Iris pigment epithelial cell (primary cell): ENCODE measurements around the gene KLHL29.

ENCODE experiments used
- DNase-seq: peaks from one replicate; pipeline ENCODE4 v3.0.0-alpha.2; 2011; ENCODE audit warnings: low read depth

KLHL29 gene

DNA sequence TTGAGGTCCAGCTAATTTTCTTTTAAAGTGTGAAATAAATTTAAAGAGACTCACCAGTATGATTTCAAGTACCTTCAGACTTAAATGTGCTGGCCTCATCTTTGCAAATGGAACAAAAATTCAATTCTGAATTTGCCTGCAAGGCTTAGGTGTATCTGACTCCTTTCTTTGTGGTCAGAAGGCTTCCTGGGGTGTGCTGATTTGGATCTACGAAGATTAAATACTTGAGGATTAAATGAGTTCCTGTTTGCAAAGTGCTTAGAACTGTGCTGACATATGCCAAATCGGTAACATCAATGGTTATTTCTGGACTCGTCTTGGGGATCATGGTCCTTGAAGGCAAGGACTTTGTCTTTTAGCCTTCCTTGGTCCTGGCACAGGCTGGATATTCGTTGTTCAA, 9.7 kb downstream of the KLHL29 start:
- DNase-seq: no peak

DNA sequence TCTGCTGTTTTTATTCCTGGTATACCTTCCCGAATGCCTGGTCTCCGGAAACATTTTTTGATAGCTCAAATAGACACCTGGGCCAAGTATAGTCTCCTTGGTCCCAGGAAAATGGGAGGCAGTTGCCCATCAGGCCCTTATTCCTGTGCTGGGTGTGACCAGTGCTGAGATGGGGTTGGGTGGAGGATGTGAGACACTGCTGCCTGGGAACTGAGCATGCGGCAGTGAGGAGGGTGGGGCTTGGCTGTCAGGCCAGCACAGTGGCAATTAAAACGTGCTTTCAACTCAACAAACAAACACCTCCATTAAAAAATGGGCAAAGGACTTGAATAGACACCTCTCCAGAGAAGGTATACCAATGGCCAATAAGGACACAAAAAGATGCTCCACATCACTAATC, 12.5 kb downstream of the KLHL29 start:
- no peak for DNase-seq

DNA sequence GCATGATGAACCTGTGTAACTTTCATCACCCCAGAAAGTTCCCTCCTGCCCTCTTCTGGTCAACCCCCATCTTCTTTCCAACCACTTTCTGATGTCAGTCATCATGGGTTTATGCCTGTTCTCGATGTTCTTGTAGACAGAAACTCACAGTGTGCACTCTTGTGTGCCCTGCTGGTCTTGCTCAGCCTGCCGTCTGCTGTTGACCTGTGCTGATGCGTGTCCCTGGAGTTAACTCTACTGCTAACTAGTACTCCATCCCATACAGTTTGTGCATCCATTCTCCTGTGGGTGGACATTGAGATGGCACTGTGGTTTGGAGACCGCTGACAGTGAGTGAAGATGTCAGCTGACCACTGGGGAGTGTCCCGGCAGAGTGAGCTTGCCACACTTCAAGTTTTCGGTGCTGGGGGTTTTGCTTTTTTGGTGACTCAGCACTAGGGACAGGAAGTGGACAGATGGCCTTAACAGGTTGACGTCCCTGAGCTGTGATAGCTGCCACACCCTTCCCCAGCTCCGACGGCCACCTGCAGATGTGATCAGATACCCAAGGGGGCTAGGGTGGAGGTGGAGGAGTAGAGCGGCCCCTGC, 14.8 kb downstream of the KLHL29 start:
- DNase-seq: no peak

DNA sequence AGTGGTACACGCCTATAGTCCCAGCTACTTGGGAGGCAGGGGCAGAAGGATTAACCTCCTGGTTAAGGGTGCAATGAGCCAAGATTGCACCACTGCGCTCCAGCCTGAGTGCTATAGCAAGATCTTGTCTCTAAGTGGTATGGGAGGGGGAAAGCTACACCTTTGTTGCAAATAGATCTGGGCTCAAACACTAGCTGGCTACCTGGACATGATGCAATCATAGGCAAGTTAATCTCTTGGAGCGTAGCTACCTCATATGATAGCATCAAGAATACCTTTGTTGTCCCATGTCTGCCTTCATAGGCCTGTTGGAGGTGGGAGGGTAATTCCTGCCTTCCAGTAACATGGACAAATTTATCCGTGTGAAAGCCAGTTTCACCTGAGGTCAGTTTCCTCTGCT, 15.7 kb downstream of the KLHL29 start:
- DNase-seq: no peak

DNA sequence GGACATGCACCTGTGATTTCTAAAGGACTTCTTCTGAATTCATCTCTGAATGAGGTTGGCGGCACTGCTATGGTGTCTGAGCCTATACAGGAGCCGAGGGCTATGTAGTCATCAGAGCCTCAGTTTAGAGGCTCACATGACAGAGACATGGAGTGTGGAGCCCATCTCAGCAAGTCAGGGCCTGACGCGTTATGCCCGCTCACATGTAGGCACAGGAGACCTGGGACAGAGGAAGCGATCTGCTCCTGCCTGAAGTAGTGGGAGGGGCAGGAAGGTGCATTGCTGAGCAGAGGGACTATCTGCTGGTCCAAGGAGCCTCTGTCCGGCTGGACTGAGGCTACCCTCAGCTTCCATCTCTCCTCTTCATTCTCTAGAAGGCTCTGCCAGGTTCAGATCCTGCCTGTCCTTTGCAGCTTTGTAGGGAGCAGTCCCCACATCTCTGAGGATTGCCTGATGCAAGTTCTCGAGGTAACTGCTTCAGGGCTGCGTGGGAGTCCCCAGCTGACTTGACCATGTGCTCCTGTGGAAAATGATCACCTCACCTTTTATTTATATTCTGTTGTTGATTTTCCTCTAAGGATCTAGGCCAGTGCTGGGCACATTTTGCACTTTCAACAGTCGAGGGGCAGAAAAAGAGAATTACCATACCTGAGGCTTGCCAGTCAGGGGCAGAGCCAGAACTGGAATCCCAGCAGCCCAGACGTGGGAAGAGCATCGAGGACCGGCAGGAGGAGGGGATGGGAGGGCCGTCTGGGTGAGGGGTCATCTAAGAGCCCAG, 16.6 kb downstream of the KLHL29 start:
- DNase-seq: no peak

DNA sequence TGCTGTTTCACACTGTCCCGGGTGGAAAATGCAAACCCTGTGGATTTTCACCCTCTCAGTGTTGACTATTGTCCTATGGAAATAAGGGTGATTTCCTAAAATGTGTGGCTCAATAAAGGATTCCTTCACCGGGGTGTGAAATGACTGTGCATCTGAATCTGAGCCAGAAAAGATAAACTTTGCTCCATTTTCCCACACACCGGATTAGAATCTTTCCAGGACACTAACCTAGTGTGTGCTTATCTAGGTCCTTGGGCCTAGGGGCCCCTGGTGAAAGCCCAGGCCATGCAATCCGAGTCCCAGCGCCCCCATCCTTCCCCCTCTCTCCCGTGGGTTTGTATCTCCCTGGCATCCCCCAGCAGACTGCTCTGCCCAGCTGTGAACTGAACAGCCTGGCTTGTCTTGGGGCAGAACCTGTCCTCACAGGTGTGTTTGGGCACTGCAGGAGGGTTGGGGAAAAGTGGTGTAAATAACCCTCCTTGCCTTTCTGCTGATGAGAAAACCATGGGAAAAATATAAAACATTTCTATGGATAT, 17.3 kb downstream of the KLHL29 start:
- no peak for DNase-seq

DNA sequence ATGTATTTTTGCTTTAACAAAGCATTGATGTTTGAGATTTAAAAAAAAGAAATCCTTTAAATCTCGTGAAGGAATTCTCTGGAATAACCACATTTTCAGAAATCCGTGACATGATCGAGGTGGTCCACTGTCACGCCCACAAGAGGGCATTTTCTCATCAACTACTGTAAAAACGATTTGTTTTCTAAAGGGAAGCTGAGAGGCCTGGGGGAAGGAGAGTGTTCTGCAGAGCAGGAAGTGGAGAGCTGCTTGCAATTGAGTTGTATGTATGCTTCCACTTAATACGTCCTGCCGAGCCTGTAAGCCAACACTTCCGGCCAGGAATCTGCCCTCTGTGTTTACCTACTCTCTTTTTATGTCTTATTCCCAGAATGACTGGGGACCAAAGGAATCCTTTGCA, 19.4 kb downstream of the KLHL29 start:
- peak; percentile 87 for DNase-seq

DNA sequence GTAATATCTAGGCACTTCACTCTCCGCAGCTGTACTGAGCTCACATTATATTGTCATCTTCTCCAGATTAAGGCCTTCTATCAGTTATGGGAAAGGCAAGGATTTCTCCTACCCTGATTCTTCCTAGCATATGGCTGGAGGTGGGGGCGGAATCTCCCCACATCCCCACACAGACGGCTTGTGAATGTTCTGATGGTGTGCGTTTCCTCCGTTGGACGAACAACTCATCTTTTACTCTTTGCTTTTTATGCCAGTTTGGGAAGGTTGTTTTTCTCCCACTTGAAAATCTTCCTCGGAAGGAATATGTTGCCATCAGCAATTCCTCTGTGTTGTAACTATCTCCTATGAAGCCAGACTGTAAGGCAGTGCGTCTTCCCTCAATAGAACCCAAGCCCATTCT, 24.3 kb downstream of the KLHL29 start:
- DNase-seq: no peak

DNA sequence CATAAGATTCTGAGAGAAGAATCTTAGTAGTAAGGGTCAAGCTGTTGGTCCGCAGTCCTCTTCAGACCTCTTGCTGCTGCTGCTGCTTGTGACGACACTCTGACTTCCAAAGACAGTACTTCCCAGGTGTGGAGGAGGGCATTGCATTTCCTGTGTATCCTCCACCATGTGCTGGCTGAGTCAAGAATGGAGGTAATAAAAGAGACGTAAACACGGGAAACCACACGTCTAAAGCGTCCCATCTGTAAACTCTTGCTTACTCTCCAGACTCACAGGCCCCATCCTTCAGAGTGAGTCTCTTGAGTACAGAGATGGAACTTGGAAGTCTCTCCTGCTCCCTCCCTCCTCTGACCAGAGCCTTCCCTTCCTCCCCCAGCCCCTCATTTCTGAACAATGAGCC, 25.6 kb downstream of the KLHL29 start:
- peak; percentile 15 for DNase-seq

DNA sequence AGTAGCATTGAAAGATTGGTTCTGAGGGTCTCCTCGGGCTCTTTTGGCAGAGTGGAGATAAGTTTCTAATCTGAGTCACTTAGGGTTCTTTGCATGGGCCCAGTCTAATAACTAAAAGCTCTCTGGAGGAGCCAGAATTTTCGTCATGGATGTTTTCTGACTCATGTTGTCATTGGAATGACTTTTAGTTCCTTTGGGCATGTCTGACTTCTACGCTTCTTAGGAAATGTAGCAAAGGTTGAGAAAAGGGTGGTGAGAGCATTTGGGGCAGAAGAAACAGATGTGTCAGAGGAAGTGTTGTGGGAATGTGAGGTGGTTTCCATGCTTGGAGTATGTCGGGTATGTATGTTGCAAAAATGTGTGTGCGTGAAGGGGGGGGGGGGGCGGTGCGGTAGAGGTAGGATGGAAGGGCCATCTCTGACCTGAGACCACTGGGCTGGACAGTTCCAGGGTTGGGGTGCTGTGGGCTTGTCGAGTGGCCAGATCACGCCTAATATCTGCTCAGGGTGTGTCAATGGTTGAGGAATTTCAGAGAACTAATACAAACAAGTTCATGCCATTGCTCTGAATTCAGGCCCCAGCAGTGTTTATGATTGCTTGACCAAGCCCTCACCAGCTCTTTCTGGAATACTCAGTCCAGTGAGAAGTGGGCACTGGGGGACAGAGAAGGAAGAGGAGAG, 26.9 kb downstream of the KLHL29 start:
- DNase-seq: peak; percentile 93

DNA sequence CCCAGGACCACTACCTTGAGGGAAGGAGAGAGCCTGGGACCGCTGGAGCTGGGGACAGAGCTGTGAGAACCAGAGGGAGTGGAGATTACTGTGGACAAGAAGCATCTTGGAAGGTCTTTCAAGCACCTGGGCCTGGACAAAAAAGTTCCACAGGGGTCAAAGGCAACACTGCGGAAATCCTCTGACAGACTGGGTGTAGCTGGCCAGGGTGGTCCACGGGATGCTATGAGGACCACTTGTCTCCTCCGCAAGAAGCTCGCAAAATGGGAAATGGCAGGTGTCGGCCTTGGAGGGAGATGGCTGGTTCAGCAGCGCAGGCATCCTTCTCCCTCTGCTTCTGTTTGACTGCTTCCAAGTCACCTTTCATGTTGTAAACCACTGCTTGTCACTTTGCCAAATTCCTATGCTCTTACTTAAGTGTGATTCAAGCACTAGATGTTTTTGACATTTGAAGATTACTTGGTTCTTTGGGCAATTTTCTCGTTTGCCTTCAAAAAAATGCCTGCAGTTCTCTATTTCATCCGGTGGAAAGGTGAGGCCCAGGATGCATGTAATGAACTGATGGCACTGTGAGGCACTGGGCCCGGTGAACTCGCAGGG, 27.7 kb downstream of the KLHL29 start:
- DNase-seq: peak; percentile 89

DNA sequence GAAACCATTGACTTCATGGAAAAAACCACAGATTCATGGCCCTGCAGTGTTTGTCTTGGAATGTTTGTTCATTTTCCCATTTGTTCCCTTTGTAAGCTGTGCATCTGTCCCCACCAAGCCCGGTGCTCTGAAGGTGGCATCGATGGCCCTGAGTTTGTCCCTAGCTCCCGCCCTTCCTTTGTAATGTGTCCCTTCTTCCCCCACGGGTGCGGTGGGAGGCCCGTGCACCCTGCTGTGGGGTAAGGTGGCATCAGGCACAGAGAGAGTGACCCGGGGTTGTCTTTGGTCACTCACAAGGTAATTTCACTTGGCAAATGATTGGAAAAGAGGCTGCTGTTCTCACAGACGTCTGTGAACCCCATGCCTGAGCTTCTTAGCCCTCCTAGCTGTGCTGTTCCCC, 28.7 kb downstream of the KLHL29 start:
- DNase-seq: no peak

DNA sequence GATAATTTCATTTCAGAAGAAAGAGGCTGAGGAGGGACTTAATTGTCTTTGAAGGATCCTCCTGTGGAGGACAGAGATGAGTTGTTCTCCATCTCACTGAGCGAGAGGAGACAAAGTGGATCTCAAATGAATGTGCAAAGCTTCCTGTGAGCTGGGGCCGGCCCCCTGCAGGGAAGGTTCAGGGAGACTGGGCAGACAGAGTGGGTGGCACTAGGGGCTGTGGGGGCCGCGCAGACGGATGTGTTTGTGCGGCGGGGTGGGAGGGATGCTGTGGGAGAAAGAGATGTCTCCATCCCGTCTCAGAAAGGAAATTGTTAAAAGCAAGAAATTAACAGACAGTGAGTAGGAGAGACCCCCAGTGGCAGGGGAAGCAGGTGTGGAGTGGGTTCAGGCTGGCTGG, 29.1 kb downstream of the KLHL29 start:
- DNase-seq: no peak

DNA sequence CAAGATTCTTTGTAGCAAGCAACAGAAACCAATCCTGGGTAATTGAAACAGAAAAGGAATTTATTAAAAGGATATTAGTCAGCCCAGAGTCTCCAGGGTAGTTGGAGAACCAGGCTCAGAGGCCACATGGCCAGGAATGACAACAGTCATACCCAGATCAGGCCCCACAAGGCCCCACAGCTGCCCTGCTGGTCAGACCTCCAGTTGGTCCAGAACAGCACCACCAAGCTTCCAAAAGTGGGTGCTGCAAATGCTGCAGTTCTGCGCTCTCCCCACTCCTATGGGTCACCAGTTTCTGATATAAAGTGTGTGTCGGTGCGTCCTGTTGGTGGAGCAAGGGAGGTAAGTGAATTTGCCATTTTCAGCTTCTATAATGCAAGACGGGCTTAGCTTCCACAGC, 29.9 kb downstream of the KLHL29 start:
- DNase-seq: no peak

DNA sequence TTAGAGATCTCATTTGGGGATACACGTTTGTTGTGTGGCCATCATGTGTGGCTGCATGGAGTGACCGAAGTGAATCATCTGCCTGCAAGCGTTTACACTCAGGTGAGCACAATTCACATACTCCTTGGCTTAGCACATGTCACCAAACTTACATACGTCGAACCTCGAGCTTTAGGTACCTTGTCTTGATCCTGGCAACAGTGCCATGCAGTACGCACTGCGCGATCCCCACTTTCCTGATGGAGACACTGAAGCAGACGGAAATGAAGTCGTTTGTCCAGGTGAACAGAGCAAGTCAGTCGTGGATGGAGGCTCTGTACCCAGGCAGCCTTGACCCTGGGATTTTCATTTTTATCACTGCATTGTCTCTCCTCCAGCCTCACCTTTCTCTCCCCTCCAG, 32.3 kb downstream of the KLHL29 start:
- DNase-seq: no peak

DNA sequence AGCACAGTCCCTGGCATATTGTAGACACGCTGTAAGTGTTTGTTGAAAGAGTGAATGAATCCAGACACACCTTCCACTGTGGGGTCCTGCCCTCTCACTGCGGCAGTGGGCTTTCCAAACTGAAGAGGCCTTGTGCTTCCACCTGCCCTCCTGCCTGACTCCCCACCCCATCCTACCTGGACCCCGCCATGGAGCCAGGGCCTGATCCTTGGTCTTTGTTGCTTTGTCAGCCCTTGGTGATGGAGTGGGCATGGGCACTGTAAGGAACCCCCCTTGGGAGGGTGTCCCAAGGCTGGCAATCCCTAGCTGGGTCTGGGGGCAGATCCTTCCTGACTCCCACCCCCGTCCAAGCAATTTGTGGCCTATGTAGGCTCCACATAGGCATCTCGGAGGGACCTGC, 33.1 kb downstream of the KLHL29 start:
- no peak for DNase-seq

DNA sequence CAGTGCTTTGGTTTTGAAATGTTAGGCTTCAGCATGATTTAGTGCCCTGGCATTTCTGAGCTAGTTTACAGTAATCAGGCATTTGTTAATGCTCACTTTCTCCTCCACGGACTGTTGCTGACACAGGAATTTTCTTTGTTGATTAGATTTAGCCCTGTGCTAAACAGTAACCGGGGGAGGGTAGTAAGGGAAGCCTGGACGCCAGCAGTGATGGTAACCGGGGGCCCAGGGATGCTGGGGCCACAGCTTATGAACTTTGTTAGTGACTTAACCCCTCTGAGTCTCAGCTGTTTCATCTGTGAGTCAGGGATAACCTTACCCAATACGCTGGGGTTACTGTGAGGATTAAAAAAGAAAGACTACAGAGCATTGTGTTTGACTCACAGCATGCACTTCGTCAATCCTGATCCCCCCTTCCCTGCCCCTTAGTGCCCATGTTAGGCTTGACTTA, 33.5 kb downstream of the KLHL29 start:
- DNase-seq: peak; percentile 89

DNA sequence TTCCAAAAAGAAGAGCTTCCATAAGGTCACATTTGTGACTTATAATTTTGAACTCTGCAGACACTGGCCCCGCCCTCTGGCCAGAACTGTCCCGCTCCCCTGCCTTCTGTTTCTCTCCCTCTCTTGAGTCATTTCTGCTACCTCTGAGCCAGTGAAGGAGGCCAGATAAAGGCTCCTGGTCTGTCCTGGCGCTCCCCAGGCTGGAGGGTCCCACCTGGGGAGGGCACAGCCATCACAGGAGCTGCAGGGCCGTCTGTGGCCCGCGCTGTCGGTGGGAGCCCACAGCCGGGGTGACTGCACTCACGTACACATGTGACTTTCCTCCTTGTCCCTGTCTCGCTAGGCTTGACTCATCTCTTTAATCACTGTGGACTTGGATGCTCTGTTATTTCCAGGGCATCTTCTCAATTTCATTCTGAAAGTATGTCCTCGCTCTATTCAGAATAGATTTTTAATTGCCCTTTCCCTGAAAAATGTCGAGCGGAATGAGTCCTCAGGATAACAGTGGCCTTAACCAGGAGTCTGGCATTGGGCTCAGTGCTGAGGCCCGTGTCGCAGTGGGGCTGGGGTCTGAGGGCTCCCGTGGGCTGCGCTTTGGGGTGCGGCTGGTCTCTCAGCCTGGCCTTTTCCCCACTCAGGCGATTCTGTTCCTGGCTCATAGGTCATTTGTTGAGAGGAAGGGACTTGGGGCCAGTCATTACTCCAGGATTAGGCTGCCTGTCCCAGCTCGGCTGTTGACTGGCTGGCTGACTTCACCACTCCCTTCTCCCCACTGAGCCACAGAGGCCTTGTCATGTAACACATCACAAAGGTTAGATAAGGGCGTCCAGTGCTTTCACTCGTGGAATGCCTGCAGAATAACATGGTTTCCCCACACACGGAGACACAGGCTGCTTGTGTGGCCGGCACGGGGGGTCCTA, 34.5 kb downstream of the KLHL29 start:
- no peak for DNase-seq

DNA sequence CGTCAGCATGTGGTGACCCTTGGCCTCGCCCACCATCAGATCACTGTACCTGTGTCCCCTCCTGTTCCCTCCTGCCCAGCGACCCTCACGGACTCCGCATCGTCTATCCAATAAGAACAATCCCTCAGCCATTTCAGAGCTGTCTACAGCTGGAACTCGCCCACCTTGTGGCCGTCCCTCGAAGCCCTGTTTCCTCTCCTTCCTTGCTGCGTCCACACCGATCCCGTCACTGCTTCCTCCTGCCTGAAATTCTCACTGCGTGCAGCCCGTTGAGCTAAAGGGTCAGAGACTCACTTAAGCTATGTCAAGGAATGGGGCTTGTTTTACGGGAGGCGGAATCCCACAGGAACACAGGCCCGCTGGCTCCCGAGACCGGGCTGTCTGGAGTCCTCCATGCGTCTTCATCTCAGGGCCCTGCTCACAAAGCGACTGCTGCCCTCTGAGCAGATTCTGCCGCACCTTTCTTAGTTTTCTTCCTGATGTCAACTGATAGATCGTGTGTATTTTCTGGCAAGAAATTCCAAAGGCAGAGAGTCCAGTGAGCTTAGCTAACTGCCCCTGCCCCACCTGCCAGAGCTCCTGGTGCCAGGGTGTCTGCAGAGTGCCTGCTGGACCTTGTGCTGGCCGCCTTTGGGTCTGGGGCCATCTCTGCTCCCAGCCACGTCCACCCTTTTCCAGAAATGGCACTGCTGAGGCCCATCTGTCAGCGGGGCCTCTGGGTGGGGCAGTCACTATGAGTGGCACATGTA, 35.3 kb downstream of the KLHL29 start:
- no peak for DNase-seq

DNA sequence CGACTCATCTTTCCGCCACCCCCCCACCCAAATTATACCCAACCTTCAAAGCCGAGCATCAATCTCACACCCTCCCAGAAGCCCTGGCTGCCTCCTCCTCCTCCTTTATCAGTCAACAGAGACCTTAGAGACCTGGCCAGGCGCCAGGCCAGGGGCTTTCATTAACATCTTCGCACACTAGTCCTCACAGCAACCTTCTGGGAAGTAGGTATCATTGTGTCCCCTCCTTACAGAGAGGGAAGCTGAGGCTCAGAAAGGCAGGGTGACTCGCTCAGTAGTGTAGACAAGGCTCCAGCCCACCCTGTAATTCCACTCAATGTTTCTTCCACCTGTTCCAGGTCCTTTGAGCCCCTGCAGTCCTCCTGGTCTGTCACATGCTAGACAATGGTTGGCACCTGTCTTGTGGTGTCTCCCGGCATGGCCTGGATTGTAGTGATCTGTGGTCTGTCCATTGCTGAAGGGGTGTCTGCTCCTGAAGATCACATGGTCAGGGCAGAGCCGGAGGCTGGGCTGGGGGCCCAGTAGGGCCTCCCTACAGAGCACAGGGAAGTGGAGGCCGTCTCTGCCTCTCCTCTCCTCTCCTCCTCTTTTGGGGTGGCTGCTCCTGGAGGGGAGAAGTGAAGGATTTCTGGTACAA, 36.0 kb downstream of the KLHL29 start:
- no peak for DNase-seq
